Dermis blood vessel endothelial cell (primary cell): Measurements from ENCODE around the gene AMPD3. TPM values are rescaled to one million over a fixed set of nuclear protein-coding genes. Genes with fewer than 3 reads are reported as not detected.

ENCODE experiments used
- DNase-seq: peaks from one replicate; pipeline ENCODE4 v3.0.0; 2010
- total RNA-seq: library from RNA; depleted of rRNA; stranded (reverse); fragments of >200 nt; gene quantifications from 2 replicates; pipeline ENCODE4 v1.2.3, GENCODE V29; 2014

AMPD3 gene
- total RNA-seq, 1 donor from 2014 or later: 1.0 TPM

GRCh38 chr11:10540915-10541560, 86.0 kb downstream of the AMPD3 start, which contains the start of gene RNF141:
TSS of gene RNF141 (minus strand) at chr11:10541187. CDS start at chr11:10534158, 7,029 bp downstream.
- peak; percentile 96 for DNase-seq

- DNase-seq: no peak
These were observed 86.5 kb downstream of the AMPD3 start for GRCh38 chr11:10541561-10541930.

DNA sequence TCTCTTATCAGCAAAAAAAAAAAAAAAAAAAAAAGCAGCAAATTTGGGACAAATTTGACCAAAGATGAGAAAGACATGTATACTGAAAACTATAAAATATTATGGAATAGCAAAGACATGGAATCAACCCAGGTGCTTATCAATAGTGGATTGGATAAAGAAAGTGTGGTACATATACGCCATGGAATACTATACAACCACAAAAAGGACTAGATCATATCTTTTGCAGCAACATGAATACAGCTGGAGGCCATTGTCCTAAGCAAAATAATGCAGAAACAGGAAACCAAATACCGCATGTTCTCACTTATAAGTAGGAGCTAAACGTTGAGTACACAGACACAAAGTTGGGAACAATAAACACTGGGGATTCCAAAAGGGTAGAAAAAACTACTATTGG, 87.7 kb downstream of the AMPD3 start:
- no peak for DNase-seq

DNA sequence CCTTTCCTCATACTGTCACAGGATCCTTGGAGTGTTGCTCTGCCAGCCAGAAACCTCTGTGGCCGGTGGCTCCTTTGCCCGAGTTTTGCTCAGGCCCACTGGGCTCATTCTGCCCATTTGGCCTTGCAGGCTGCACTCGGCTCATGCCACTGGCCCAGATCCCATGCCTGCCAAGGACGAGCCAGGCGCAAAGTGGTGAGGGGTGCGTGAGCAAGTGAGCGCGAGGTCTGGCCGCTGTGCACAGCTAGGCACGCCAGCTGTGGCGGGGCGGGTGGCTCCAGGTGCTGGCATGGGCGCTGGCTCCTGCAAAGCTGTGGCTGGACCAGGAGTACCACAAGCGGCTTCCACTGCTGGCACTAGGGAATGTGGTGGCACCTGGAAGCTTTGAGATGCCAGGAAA, 88.7 kb downstream of the AMPD3 start:
- no peak for DNase-seq

DNA sequence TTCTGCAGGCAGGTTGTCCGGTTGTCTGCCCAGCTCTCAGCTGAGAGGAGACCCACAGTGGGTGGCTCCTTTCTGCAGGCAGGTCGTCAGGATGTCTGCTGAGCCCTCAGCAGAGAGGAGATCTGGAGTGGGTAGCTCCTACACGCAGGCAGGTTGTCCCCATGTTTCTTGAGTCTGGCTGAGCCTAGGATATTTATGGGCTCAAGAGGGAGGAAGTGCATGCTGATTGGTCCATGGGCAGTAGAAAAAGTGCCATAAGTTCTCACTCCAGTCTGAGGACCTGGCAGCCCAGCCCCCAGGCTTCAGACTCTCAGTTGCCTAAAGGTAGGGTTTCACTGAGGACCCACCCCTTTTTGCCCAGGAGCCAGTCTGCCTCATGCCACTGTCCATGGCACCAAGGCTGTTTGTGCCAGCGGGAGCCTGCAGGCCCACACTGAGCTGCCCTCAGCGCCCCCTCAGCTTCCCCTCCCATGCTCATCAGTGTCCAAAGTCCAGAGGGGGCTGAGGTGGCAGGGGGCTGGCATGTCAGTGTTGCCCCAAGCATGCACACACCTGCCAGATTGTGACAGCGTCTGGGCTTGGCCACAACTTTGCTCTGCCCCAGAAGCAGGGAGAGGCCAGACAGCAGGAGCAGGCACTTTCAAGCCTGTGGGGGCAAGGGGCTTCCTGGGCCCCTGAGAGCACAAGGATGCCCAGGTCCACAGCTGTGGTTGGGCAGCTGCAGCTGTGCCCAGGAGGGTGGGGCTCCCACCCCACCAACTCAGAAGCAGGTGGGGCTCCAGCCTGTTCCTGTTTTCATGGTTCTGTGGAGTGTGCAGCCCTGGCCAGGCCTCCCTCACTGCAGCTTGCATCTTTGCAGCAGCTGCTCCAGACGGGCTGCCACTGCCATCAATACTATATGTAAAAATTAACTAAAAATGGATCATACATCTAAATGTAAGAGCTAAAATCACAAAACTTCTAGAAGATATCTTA, 89.7 kb downstream of the AMPD3 start:
- no peak for DNase-seq

GRCh38 chr11:10550503-10551289, 95.6 kb downstream of the AMPD3 start:
- DNase-seq: peak; percentile 23

DNA sequence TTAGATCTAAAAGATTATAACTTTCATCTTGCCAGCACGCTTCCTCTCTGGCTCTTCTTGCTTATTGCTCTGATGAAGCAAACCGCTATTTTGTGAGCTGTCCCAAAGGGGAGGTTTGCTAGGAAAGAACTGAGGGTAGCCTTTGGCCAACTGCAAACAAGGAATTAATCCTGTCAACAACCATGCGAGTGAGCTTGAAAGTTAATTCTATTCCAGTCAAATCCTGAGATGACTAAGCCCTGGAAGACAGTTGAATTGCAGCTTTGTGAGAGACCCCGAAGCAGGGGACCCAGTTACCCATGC, 96.2 kb downstream of the AMPD3 start:
- no peak for DNase-seq

DNA sequence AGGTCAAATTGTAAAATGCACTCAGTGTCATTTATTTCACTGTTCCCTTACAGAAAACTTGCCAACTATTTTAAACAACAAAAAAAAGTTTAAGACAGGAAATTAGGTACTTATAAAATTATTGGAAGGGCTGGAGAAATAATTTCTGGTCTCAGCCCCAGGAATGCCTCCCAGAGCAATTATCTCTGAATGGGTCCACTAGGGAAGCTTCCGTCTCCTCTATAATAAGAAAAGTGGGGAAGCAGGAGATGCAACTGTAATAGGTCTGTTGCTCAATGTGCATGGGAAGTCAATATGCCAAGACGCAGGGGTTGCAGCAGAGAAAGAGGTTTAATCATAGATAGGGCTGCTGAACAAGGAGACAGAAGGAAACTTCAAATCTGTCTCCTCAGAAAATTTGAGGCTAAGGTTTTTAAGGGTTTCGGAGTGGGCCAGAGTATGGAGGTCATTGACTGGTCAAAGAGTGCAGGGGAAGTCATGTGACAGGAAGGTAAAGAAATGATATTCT, 96.8 kb downstream of the AMPD3 start:
- DNase-seq: no peak

GRCh38 chr11:10556590-10556989, 101.5 kb downstream of the AMPD3 start:
- no peak for DNase-seq

Other genes starting within 250 kb of the AMPD3 start
- gene SBF2, start 161.0 kb upstream of the AMPD3 start, total RNA-seq: 49.9 and 57.9 TPM in 2 replicates
- 308 and 569 TPM in 2 replicates for gene ADM, start 150.2 kb upstream of the AMPD3 start, total RNA-seq
- 42.4 and 50.1 TPM in 2 replicates for gene RNF141, start 85.9 kb downstream of the AMPD3 start, total RNA-seq
- 64.6 and 70.3 TPM in 2 replicates for gene LYVE1, start 113.4 kb downstream of the AMPD3 start, total RNA-seq
- 0.51 and 0.79 TPM in 2 replicates for gene IRAG1, start 238.5 kb downstream of the AMPD3 start, total RNA-seq